Panc1 (cell line): Measurements from ENCODE around the gene COL23A1.

ENCODE experiments used
- CTCF ChIP-seq: fragments of 450-650 bp; IDR thresholded peaks from 2 replicates; pipeline ENCODE4 v1.5.1; 2017; ENCODE audit warnings: mild to moderate bottlenecking
- POLR2AphosphoS5 ChIP-seq: IDR thresholded peaks from 2 replicates; pipeline ENCODE4 v1.6.1; 2012; ENCODE audit warnings: mild to moderate bottlenecking, low read depth, low read length, moderate library complexity

DNA sequence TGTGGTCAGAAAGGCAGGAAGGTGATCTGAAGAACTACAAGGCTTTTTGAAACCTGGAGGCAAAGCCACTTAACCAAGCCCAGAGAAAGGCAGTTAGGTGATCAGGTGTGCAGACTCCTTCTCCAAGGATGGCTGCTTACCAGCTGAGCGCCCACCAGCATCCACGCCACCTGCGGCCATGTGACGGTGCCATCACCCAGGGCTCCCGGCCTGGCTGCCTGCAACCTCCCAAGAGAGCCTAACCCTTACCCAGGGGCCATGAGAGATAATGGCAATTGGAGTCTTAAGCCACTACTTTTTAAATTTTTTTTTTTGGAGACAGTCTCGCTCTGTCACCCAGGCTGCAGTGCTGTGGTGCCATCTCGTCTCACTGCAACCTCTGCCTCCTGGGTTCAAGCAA lies 324.4 kb downstream of the COL23A1 start:
- no peak for TF ChIP-seq CTCF
- no peak for TF ChIP-seq POLR2AphosphoS5
